HL-60/S4 treated with retinoic acid at 250 ng/mL for 4 days and 3 days (cell line): ENCODE measurements around the gene PRR12.
"Not testable (repeated sequence)": the region's sequence is repeated elsewhere in the genome, so short reads cannot be mapped to it uniquely, and the experiment has no call there.

ENCODE experiments used
- in situ Hi-C: fragments of 300-500 bp; cut with MboI; formaldehyde crosslinking; loops from 2 replicates; pipeline ENCODE4 v1.7.0; 2022; ENCODE audit warnings: low sequenced_read_pairs

The PRR12 gene

GRCh38 chr19:49615861-49616260 lies 24.9 kb downstream of the PRR12 start:
- in situ Hi-C loops, result no loop called here

GRCh38 chr19:49616532-49616931 lies 25.6 kb downstream of the PRR12 start:
- in situ Hi-C loops, result no loop called here

- in situ Hi-C loops, result no loop called here
Measured at GRCh38 chr19:49616945-49617344, 26.0 kb downstream of the PRR12 start.

- in situ Hi-C loops, result not testable (repeated sequence)
Measured at GRCh38 chr19:49617860-49618259, 26.9 kb downstream of the PRR12 start.

GRCh38 chr19:49624967-49625910 lies 34.3 kb downstream of the PRR12 start:
- in situ Hi-C loops, result no loop called here

- in situ Hi-C loops, result no loop called here
Measured at GRCh38 chr19:49626226-49626625, 35.2 kb downstream of the PRR12 start.

GRCh38 chr19:49629659-49630058 lies 38.7 kb downstream of the PRR12 start:
- in situ Hi-C loops, result no loop called here

GRCh38 chr19:49631014-49631588 lies 40.1 kb downstream of the PRR12 start:
- in situ Hi-C loops, result no loop called here

- in situ Hi-C loops, result no loop called here
Measured at GRCh38 chr19:49631610-49632192, 40.7 kb downstream of the PRR12 start.

- in situ Hi-C loops, result no loop called here
Measured at GRCh38 chr19:49632576-49632975, 41.6 kb downstream of the PRR12 start.

- in situ Hi-C loops, result not testable (repeated sequence)
Measured at GRCh38 chr19:49633273-49633672, 42.3 kb downstream of the PRR12 start.

GRCh38 chr19:49635530-49636232 lies 44.7 kb downstream of the PRR12 start:
- in situ Hi-C loops, result no loop called here

- in situ Hi-C loops, result no loop called here
Measured at GRCh38 chr19:49636233-49636932, 45.4 kb downstream of the PRR12 start.

GRCh38 chr19:49637821-49638738 lies 47.1 kb downstream of the PRR12 start:
- in situ Hi-C loops, result no loop called here

- in situ Hi-C loops, result no loop called here
Measured at GRCh38 chr19:49639401-49640112, 48.6 kb downstream of the PRR12 start.

- in situ Hi-C loops, result no loop called here
Measured at GRCh38 chr19:49640113-49640898, 49.3 kb downstream of the PRR12 start, which contains the start of gene RRAS. Gene RRAS (minus strand): TSS chr19:49640143. CDS start chr19:49640098, 45 bp downstream.

- in situ Hi-C loops, result no loop called here
Measured at GRCh38 chr19:49641688-49642491, 50.9 kb downstream of the PRR12 start, which contains the start of gene SCAF1. Gene SCAF1 (plus strand): TSS chr19:49642209. CDS start chr19:49645027, 2,818 bp downstream.
